Right lobe of liver (tissue), 4 donors: ENCODE data around the gene BMP8A.

Source experiments
- CTCF ChIP-seq, 4 donors: fragments of 200-600 bp in 3 of 4; fragments of 450-650 bp in 1 of 4; IDR thresholded peaks; one replicate each; pipeline versions ENCODE4 v1.5.1 to v1.8.0; 2016 to 2022; ENCODE audit warnings: antibody characterized with exemption in 4 of 4, mild to moderate bottlenecking in 2 of 4
- POLR2A ChIP-seq: fragments of 450-650 bp; IDR thresholded peaks from one replicate; pipeline ENCODE4 v1.6.1; 2017; ENCODE audit warnings: antibody characterized with exemption, mild to moderate bottlenecking
- donor health status: DM: no; HTN: no; CAD: no.
- donor health status: DM: no; HTN: no; CAD: no.
- donor health status: DM: no; HTN: yes; CAD: no.

- TF ChIP-seq CTCF (IDR thresholded peaks at IDR 0.05) (no peak), POLR2A (no peak)
Observed at GRCh38 chr1:39446986-39447567, 44.4 kb upstream of the BMP8A start.
